Activated T-helper 1 cell treated with Interleukin-2 at 50 U/mL for 16 hours (primary cell): ENCODE results near the gene KIF9.
"Not testable (repeated sequence)": the region's sequence is repeated elsewhere in the genome, so short reads cannot be mapped to it uniquely, and the experiment has no call there.

Experiments used
- DNase-seq: peaks from one replicate; pipeline ENCODE4 v3.0.0-alpha.2; 2020; ENCODE audit warnings: low read depth

KIF9 gene

GRCh38 chr3:47251085-47251484, 31.5 kb downstream of the KIF9 start:
- DNase-seq = not testable (repeated sequence)

GRCh38 chr3:47250309-47251060, 32.1 kb downstream of the KIF9 start:
- DNase-seq = no peak

GRCh38 chr3:47247131-47248064, 35.2 kb downstream of the KIF9 start:
- DNase-seq = no peak

- DNase-seq = no peak
These were observed 37.3 kb downstream of the KIF9 start for GRCh38 chr3:47245271-47245670.

GRCh38 chr3:47244531-47245100, 38.0 kb downstream of the KIF9 start:
- DNase-seq = no peak

GRCh38 chr3:47243419-47244147, 39.0 kb downstream of the KIF9 start:
- DNase-seq = no peak

GRCh38 chr3:47239929-47240328, 42.7 kb downstream of the KIF9 start:
- DNase-seq = no peak

GRCh38 chr3:47238017-47238416, 44.6 kb downstream of the KIF9 start:
- no peak for DNase-seq

GRCh38 chr3:47228088-47228487, 54.5 kb downstream of the KIF9 start:
- no peak for DNase-seq

GRCh38 chr3:47227678-47228077, 54.9 kb downstream of the KIF9 start:
- DNase-seq = no peak

- DNase-seq = no peak
These were observed 57.2 kb downstream of the KIF9 start for GRCh38 chr3:47225310-47225906.

GRCh38 chr3:47223755-47224154, 58.8 kb downstream of the KIF9 start:
- DNase-seq = no peak

GRCh38 chr3:47221798-47222197, 60.8 kb downstream of the KIF9 start:
- DNase-seq = no peak

GRCh38 chr3:47210863-47211405, 71.7 kb downstream of the KIF9 start:
- DNase-seq = no peak

- DNase-seq = not testable (repeated sequence)
These were observed 76.6 kb downstream of the KIF9 start for GRCh38 chr3:47206022-47206421.

- no peak for DNase-seq
These were observed 77.7 kb downstream of the KIF9 start for GRCh38 chr3:47204875-47205274.

- no peak for DNase-seq
These were observed 80.1 kb downstream of the KIF9 start for GRCh38 chr3:47202542-47202941.

- DNase-seq = no peak
These were observed 85.3 kb downstream of the KIF9 start for GRCh38 chr3:47197287-47197686.

GRCh38 chr3:47194994-47195393, 87.6 kb downstream of the KIF9 start:
- DNase-seq = no peak

GRCh38 chr3:47193871-47194859, 88.4 kb downstream of the KIF9 start:
- no peak for DNase-seq
